ENCODE results near the gene ODF2.

DNA sequence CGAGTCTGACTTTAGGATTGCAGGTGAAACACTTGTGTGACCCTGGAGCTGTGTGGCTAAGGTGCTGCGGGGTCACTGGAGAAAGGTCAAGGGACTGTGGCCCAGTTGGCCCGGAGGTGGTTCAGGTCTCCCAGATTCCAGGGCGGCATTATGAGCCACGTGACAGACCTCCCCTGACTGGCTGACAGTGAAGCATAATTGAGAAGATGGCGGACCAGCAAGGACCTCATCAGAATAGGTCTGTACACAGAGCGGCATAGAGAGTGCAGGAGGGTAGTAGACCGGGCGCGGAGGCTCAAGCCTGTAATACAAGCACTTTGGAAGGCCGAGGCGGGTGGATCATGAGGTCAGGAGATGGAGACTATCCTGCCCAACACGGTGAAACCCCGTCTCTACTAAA lies 815 bp upstream of the ODF2 start:
- TF ChIP-seq, protein P1, sequence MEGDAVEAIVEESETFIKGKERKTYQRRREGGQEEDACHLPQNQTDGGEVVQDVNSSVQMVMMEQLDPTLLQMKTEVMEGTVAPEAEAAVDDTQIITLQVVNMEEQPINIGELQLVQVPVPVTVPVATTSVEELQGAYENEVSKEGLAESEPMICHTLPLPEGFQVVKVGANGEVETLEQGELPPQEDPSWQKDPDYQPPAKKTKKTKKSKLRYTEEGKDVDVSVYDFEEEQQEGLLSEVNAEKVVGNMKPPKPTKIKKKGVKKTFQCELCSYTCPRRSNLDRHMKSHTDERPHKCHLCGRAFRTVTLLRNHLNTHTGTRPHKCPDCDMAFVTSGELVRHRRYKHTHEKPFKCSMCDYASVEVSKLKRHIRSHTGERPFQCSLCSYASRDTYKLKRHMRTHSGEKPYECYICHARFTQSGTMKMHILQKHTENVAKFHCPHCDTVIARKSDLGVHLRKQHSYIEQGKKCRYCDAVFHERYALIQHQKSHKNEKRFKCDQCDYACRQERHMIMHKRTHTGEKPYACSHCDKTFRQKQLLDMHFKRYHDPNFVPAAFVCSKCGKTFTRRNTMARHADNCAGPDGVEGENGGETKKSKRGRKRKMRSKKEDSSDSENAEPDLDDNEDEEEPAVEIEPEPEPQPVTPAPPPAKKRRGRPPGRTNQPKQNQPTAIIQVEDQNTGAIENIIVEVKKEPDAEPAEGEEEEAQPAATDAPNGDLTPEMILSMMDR (IDR thresholded peaks at IDR 0.05), result no peak
- TF ChIP-seq SIN3A (IDR thresholded peaks at IDR 0.05; ENCODE audit: borderline replicate concordance, low read depth, low read length) (no peak), FOXJ3 (CRISPR knock-in tag; IDR thresholded peaks at IDR 0.05) (no peak)
- TF ChIP-seq, protein P2, sequence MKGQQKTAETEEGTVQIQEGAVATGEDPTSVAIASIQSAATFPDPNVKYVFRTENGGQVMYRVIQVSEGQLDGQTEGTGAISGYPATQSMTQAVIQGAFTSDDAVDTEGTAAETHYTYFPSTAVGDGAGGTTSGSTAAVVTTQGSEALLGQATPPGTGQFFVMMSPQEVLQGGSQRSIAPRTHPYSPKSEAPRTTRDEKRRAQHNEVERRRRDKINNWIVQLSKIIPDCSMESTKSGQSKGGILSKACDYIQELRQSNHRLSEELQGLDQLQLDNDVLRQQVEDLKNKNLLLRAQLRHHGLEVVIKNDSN (IDR thresholded peaks at IDR 0.05; ENCODE audit: borderline replicate concordance, low read depth), result no peak
